Memory B cell (primary cell): ENCODE data around the gene PARP16.
A peak's percentile ranks its signal among the peaks of the same experiment; 100 is the strongest.

Source experiments
- ATAC-seq: fragments of 150-1000 bp; cut with Tn5 transposase; 2 replicates; pipeline ENCODE4 v1.10.0; 2021; ENCODE audit warnings: low read depth, mild to moderate bottlenecking, moderate library complexity
- DNase-seq, 2 donors: peaks; one replicate each; pipeline ENCODE4 v3.0.0; 2022; ENCODE audit warnings: low spot score in 2 of 2
- H3K27ac Mint-ChIP-seq: one replicate; pipeline ENCODE4 v1.8.0; 2022; ENCODE audit warnings: mild to moderate bottlenecking, moderate library complexity, mixed read lengths
- H3K27me3 Mint-ChIP-seq: one replicate; pipeline ENCODE4 v1.8.0; 2022; ENCODE audit warnings: mixed read lengths
- H3K36me3 Mint-ChIP-seq: one replicate; pipeline ENCODE4 v1.8.0; 2022; ENCODE audit warnings: mild to moderate bottlenecking, mixed read lengths
- H3K4me1 Mint-ChIP-seq: one replicate; pipeline ENCODE4 v1.8.0; 2022; ENCODE audit warnings: mixed read lengths
- H3K4me3 Mint-ChIP-seq: one replicate; pipeline ENCODE4 v1.8.0; 2022; ENCODE audit warnings: mild to moderate bottlenecking, moderate library complexity, mixed read lengths
- H3K9me3 Mint-ChIP-seq: one replicate; pipeline ENCODE4 v1.8.0; 2022; ENCODE audit warnings: mixed read lengths

PARP16 gene

GRCh38 chr15:65327651-65328393 lies 41.1 kb upstream of the PARP16 start:
- no peak overlapping the region for H3K4me3 Mint-ChIP-seq
- no peak overlapping the region for H3K27ac Mint-ChIP-seq
- H3K9me3 Mint-ChIP-seq: no peaks in the 10 kb centered on the region
- no peaks in the 10 kb centered on the region for H3K36me3 Mint-ChIP-seq
- H3K27me3 Mint-ChIP-seq: peaks cover 23% of the 10 kb centered on the region
- H3K4me1 Mint-ChIP-seq: peaks cover 3% of the 10 kb centered on the region
- no peak for DNase-seq
- ATAC-seq: peak; percentile 68

GRCh38 chr15:65326818-65327217 lies 40.1 kb upstream of the PARP16 start:
- no peaks in the 10 kb centered on the region for H3K36me3 Mint-ChIP-seq
- ATAC-seq: no peak
- H3K4me1 Mint-ChIP-seq: peaks cover 3% of the 10 kb centered on the region
- H3K4me3 Mint-ChIP-seq: no peak overlapping the region
- H3K27me3 Mint-ChIP-seq: peaks cover 19% of the 10 kb centered on the region
- no peaks in the 10 kb centered on the region for H3K9me3 Mint-ChIP-seq
- no peak for DNase-seq
- no peak overlapping the region for H3K27ac Mint-ChIP-seq

GRCh38 chr15:65326117-65326526 lies 39.4 kb upstream of the PARP16 start:
- Mint-ChIP-seq H3K4me3 (no peak overlapping the region), H3K4me1 (peaks cover 3% of the 10 kb centered on the region), H3K27me3 (peaks cover 19% of the 10 kb centered on the region), H3K36me3 (no peaks in the 10 kb centered on the region), H3K27ac (no peak overlapping the region), H3K9me3 (no peaks in the 10 kb centered on the region)
- DNase-seq (no peak), ATAC-seq (no peak)

- ATAC-seq (no peak), DNase-seq (no peak)
- H3K9me3 Mint-ChIP-seq: no peaks in the 10 kb centered on the region
- peaks cover 14% of the 10 kb centered on the region for H3K27me3 Mint-ChIP-seq
- no peaks in the 10 kb centered on the region for H3K36me3 Mint-ChIP-seq
- peaks cover 2% of the 10 kb centered on the region for H3K4me1 Mint-ChIP-seq
- H3K27ac Mint-ChIP-seq: no peak overlapping the region
- H3K4me3 Mint-ChIP-seq: no peak overlapping the region
Observed at GRCh38 chr15:65323071-65323511, 36.4 kb upstream of the PARP16 start.

GRCh38 chr15:65318870-65319356 lies 32.2 kb upstream of the PARP16 start:
- peak; percentile 97 for ATAC-seq

GRCh38 chr15:65312400-65312916 lies 25.8 kb upstream of the PARP16 start:
- no peak overlapping the region for H3K27ac Mint-ChIP-seq
- peaks cover 4% of the 10 kb centered on the region for H3K27me3 Mint-ChIP-seq
- no peaks in the 10 kb centered on the region for H3K4me1 Mint-ChIP-seq
- no peak for ATAC-seq
- no peaks in the 10 kb centered on the region for H3K9me3 Mint-ChIP-seq
- no peaks in the 10 kb centered on the region for H3K36me3 Mint-ChIP-seq
- no peak for DNase-seq
- H3K4me3 Mint-ChIP-seq: no peak overlapping the region

More at GRCh38 chr15:65318870-65319356, 32.2 kb upstream of the PARP16 start:
- Mint-ChIP-seq H3K27ac (no peak overlapping the region), H3K36me3 (no peaks in the 10 kb centered on the region), H3K4me3 (no peak overlapping the region), H3K9me3 (no peaks in the 10 kb centered on the region), H3K4me1 (peaks cover 2% of the 10 kb centered on the region), H3K27me3 (peaks cover 11% of the 10 kb centered on the region)
- DNase-seq: peak; percentile 79

- Mint-ChIP-seq H3K27me3 (peaks cover 4% of the 10 kb centered on the region), H3K4me3 (no peak overlapping the region), H3K27ac (no peak overlapping the region), H3K36me3 (no peaks in the 10 kb centered on the region), H3K9me3 (no peaks in the 10 kb centered on the region), H3K4me1 (no peaks in the 10 kb centered on the region)
- ATAC-seq: no peak
- no peak for DNase-seq
Observed at GRCh38 chr15:65311760-65312159, 25.1 kb upstream of the PARP16 start.

GRCh38 chr15:65310431-65311137 lies 23.9 kb upstream of the PARP16 start:
- ATAC-seq: no peak
- peaks cover 4% of the 10 kb centered on the region for H3K27me3 Mint-ChIP-seq
- no peaks in the 10 kb centered on the region for H3K9me3 Mint-ChIP-seq
- H3K4me3 Mint-ChIP-seq: no peak overlapping the region
- no peaks in the 10 kb centered on the region for H3K36me3 Mint-ChIP-seq
- no peak overlapping the region for H3K27ac Mint-ChIP-seq
- DNase-seq: no peak
- no peaks in the 10 kb centered on the region for H3K4me1 Mint-ChIP-seq

GRCh38 chr15:65309882-65310418 lies 23.3 kb upstream of the PARP16 start:
- DNase-seq: no peak
- no peaks in the 10 kb centered on the region for H3K36me3 Mint-ChIP-seq
- ATAC-seq: no peak

GRCh38 chr15:65307978-65308377 lies 21.3 kb upstream of the PARP16 start:
- ATAC-seq: no peak
- no peaks in the 10 kb centered on the region for H3K27me3 Mint-ChIP-seq
- H3K4me1 Mint-ChIP-seq: peaks cover 7% of the 10 kb centered on the region
- H3K4me3 Mint-ChIP-seq: no peak overlapping the region
- H3K9me3 Mint-ChIP-seq: no peaks in the 10 kb centered on the region
- no peak overlapping the region for H3K27ac Mint-ChIP-seq
- H3K36me3 Mint-ChIP-seq: no peaks in the 10 kb centered on the region
- DNase-seq: no peak

More at GRCh38 chr15:65309882-65310418, 23.3 kb upstream of the PARP16 start:
- Mint-ChIP-seq H3K27ac (no peak overlapping the region), H3K27me3 (no peaks in the 10 kb centered on the region), H3K4me3 (no peak overlapping the region), H3K4me1 (peaks cover 2% of the 10 kb centered on the region), H3K9me3 (no peaks in the 10 kb centered on the region)

- Mint-ChIP-seq H3K36me3 (no peaks in the 10 kb centered on the region), H3K4me1 (peaks cover 7% of the 10 kb centered on the region), H3K9me3 (no peaks in the 10 kb centered on the region), H3K27ac (peak overlapping the region; percentile 74), H3K27me3 (no peaks in the 10 kb centered on the region), H3K4me3 (no peak overlapping the region)
- DNase-seq: no peak
- ATAC-seq: no peak
Observed at GRCh38 chr15:65306551-65306950, 19.9 kb upstream of the PARP16 start.

- Mint-ChIP-seq H3K4me1 (peaks cover 7% of the 10 kb centered on the region), H3K4me3 (no peak overlapping the region), H3K9me3 (no peaks in the 10 kb centered on the region), H3K27me3 (no peaks in the 10 kb centered on the region), H3K27ac (peak overlapping the region; percentile 74), H3K36me3 (no peaks in the 10 kb centered on the region)
- ATAC-seq (no peak), DNase-seq (no peak)
Observed at GRCh38 chr15:65305776-65306175, 19.1 kb upstream of the PARP16 start.

- Mint-ChIP-seq H3K9me3 (no peaks in the 10 kb centered on the region), H3K4me3 (peak overlapping the region; percentile 91), H3K36me3 (no peaks in the 10 kb centered on the region), H3K27me3 (no peaks in the 10 kb centered on the region), H3K27ac (peak overlapping the region; percentile 100), H3K4me1 (peaks cover 8% of the 10 kb centered on the region)
- ATAC-seq: no peak
- no peak for DNase-seq
Observed at GRCh38 chr15:65305150-65305758, 18.6 kb upstream of the PARP16 start.
